ENCODE results near the gene PARD3.

- TF ChIP-seq CTCF (IDR thresholded peaks at IDR 0.05) = no peak
- no peak for TF ChIP-seq POLR2A (IDR thresholded peaks at IDR 0.05)
Observed at GRCh38 chr10:34171957-34172527, 643.1 kb downstream of the PARD3 start.
